Testis (tissue), 2 donors: ENCODE data around the gene PPM1E.
"Not testable (repeated sequence)": the region's sequence is repeated elsewhere in the genome, so short reads cannot be mapped to it uniquely, and the experiment has no call there.

Source experiments
- POLR2A ChIP-seq: fragments of 450-650 bp; IDR thresholded peaks from one replicate; pipeline ENCODE4 v1.6.1; 2017; ENCODE audit warnings: antibody characterized with exemption, mild to moderate bottlenecking, moderate library complexity
- TF ChIP-seq, protein P1 (sequence below), 3 experiments: fragments of 450-650 bp in 2 of 3; fragments of 200-600 bp in 1 of 3; sonication (generic) in 1 of 3; IDR thresholded peaks; one replicate each; pipeline ENCODE4 v1.5.1; 2016 to 2019; ENCODE audit warnings: antibody characterized with exemption in 3 of 3, mild to moderate bottlenecking in 2 of 3, moderate library complexity in 1 of 3

DNA sequence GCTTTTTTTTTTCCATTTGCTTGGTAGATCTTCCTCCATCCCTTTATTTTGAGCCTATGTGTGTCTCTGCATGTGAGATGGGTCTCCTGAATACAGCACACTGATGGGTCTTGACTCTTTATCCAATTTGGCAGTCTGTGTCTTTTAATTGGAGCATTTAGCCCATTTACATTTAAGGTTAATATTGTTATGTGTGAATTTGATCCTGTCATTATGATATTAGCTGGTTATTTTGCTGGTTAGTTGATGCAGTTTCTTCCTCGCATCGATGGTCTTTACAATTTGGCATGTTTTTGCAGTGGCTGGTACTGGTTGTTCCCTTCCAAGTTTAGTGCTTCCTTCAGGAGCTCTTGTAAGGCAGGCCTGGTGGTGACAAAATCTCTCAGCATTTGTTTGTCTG is 94.5 kb downstream of the PPM1E start:
- TF ChIP-seq, protein P1, sequence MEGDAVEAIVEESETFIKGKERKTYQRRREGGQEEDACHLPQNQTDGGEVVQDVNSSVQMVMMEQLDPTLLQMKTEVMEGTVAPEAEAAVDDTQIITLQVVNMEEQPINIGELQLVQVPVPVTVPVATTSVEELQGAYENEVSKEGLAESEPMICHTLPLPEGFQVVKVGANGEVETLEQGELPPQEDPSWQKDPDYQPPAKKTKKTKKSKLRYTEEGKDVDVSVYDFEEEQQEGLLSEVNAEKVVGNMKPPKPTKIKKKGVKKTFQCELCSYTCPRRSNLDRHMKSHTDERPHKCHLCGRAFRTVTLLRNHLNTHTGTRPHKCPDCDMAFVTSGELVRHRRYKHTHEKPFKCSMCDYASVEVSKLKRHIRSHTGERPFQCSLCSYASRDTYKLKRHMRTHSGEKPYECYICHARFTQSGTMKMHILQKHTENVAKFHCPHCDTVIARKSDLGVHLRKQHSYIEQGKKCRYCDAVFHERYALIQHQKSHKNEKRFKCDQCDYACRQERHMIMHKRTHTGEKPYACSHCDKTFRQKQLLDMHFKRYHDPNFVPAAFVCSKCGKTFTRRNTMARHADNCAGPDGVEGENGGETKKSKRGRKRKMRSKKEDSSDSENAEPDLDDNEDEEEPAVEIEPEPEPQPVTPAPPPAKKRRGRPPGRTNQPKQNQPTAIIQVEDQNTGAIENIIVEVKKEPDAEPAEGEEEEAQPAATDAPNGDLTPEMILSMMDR (IDR thresholded peaks at IDR 0.05) = not testable (repeated sequence)
- TF ChIP-seq POLR2A = not testable (repeated sequence)
